GM19099 (cell line): ENCODE data around the gene ROR1.

ENCODE experiments used
- POLR2A ChIP-seq: IDR thresholded peaks from 3 replicates; pipeline ENCODE4 v1.6.1; 2011; ENCODE audit warnings: low read depth; ENCODE audit not compliant: insufficient read length; ENCODE audit errors: extremely low read depth

ROR1 gene

DNA sequence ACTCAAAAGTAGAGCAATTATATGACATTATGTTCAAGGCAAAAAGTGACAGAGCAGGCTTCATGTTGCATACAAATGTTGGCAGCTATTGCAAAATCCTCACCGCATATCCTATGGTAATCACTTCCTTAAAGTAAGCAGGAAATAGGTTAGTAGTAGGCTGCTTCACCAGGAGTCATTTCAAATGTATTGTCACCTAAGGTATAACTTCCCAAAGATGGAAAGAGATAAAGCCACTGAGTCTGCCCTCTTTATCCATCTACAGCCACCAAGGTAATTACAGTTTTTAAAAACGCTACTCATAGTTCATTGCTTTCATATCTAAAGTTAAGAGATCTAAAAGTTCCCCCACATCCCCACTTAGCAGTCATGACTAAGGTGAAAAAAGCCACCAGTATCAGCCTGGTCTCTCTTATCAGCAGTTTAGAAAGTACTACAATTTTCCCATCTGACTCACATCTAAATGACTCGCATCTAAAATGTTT lies 398.0 kb downstream of the ROR1 start:
- TF ChIP-seq POLR2A: no peak

DNA sequence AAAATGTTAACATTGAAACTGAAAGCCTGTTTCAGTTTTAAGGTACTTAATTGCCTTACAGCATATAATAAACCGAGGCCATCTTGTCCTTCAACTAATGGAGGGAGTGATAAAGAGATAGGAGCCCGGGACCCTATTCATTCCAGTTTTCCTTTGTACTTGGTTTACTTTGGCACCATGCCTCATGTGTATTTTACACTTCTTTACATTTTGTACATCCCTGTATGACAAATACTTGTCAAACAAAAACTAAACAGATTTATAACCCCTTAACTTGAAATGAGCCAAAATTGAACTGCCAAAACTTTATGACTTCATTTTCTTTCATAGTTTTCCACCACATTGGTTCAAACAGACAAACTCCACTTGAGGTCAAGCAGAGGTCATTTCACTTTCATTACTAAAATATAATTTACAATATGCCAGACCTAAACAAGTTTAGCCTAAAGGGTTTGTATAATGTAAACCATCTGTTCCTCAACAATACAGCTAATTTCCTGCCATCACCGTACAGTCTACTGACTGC lies 398.7 kb downstream of the ROR1 start:
- no peak for TF ChIP-seq POLR2A

DNA sequence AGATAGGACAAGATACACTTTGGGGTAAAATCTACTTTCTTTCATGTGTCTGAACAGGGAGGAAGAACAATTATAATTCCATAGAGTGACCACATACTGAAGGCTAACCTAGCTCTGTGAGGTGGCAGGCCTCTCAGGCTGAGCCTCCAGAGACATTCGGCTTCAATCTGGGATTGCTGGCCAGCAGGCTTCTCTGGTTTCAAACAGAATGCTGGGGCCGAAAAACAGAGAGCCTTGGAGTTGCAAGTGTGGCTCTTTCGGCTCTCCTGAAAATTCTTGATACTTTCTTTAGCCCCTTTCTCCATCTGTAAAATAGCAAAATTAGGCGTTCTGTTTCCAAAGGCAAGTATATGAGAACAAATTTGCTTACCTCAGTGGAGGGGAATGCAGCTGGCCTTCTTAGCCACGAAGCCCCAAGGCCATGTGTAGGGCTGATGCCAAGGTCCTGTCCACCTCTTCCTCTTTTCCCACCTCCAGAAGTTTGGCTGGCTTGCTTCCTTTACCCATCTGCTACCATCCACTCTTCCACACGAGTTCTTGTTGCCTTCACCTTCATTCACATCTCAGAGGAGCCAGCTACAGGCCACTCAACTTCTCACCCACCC lies 399.6 kb downstream of the ROR1 start:
- no peak for TF ChIP-seq POLR2A

DNA sequence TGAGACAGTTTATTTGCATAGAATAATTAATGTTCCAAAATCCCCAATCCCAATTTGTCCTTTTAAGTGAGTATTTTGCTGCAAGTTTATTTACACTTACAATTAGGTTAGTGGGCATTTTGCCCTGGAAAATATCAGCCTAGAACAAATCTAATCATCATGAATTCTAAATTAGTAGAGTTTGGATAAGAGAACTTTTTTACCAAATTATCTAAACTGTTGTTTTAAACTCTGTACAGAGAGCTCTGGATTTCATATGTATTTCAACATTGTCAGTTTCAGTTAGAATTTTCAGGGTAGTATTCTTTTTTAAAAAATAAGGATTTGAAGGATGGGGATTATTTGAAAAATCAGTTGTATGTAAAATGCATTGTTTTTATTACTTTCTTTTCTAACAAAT lies 401.8 kb downstream of the ROR1 start:
- no peak for TF ChIP-seq POLR2A

DNA sequence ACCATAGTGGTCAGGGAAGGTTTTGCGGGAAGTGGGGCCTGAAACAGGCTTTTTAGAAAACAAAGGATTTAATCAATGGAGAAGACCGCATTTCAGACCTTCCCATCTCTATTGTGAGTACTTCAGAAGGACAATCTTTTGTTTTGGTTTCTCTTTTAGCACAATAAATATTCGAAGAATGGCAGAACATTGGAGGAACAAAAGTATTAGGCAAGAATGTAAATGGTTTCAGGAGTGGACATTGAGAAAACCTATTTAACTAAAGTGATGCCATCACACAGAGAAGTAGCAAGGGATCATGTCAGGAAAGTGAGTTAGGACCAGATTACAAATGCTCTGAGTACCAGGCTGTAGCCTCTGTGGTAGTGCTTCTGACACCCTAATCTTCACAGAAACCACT lies 402.8 kb downstream of the ROR1 start:
- TF ChIP-seq POLR2A: no peak

DNA sequence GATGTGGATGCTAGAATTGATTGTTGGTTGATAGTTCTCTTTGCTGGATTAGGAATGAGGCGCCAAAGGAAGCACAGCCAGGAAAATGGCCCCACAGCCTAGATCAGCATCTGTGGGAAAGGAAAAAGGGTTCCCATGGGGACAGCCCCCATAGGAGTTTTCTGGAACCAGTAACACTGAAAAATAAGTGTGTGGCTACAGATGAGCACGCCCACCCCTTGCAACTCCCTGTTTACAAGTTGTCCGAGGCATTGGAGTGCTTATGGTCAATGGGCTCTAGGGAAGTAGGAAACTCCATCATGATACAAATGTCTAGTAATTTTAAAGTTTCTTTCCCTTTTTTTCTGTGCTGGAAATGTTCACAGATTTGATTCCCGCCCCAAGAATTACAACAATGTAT lies 405.8 kb downstream of the ROR1 start:
- no peak for TF ChIP-seq POLR2A

DNA sequence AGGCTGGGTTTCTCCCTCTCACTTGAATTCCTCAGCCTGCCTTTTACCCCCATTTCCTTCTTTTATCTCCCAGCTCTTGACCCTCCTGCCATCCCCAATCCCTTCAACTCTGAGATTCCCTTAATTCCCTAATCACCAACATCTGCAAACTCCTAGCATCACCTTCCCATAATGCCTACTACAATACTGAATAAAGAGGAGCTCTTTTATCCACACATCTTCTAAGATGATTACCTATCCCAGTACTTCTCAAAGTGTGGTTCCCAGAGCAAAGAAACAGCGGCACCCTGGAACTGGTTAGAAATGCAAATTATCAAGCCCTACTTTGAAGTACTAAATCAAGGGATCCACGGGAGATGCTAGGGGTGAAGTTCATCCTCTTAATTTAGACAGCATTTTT lies 408.4 kb downstream of the ROR1 start:
- no peak for TF ChIP-seq POLR2A

DNA sequence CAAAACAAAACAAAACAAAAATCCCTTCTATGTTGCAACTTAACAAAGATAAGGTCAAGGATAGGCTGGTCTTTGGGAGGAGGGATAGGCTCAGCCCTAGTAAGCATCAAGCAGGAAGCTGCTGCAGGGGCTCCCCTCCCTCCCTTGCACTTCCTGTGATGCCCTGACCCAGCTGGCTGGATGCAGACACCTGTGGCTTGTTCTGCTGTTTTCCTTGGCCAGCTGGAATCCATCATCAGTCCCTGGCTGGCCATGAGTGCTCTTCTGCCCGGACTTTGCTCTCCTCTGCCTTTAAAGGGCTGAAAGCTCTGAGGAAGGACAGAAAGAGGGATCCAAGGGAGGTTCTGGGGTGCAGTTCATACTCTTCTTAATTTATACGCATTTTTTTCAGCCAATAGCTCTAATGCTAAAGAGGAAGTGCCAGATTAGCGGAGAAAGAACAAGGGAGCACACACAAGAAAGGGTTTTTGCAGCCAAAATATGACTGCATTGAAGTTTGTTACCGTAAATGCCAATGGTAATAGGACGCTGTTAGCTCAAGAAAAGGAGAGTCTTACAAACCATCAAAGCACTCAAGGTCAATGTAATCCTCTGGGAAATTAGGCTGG lies 409.7 kb downstream of the ROR1 start:
- no peak for TF ChIP-seq POLR2A

DNA sequence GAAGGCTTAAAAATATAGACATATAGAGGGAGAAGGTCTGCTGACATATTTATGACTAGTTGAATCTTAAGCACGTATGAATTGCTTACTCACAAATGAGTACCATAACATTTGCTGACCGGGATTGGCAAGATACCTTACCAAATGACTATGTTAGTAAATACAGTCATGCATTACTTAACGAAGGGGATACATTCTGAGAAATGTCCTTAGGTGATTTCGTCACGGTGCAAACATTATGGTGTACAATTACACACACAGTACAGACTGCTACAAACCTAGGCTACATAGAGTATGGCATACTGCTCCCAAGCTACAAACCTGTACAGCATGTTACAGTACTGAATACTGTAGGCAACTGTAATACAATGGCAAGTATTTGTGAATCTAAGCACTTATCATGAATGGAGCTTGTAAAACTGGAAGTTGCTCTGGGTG lies 410.2 kb downstream of the ROR1 start:
- no peak for TF ChIP-seq POLR2A

DNA sequence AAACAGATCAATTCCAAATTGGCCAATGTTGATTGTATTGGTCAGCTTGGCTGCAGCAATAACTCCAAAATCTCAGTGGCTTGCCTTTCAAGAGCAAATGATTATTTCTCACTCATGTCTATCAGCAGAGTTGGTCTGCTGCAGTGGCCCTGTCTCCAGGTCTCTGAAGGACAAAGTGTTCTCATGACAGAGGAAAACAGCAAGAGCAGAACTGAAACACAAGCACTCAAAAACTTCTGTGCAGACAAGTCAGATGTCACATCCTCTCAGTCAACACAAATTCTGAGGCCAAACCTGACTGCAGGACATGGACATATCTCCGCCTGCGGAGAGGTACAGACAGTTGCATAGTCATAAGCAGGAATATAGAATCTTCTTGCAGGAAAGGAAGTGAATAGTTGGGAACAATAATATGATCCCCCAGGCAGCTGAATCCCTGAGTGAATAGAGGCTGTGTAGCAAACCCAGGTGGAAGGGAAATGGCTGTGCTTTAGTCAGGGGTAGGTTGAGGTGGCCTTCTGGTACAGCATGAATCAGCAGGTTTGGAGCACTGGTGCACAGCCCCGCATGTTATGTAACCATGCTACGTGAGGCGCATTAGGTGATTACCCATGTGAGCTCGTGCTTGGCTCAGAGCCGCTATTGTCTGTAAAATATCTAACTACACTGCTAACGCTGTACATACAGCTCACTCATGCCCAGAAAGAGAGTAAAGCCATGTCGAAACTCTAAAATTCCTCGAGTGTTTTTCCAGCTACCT lies 412.5 kb downstream of the ROR1 start:
- TF ChIP-seq POLR2A: no peak

DNA sequence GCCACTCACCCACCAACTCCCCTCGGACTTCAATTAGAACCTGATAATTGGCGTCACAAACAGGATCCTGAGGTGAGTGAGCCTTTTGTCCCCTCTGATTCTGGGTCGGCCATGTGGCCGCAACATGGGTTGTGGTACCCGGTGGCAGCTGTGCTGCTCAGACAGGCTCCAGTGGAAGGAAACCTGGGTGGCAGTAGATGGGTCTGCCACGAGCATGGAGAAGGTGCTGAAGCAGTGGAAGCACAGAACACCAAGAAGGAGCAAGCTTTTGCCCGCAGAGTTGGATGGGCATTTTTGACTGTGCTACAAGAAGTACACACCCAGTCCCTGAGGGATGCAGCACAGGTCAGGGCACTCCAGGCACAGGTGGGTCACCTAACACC lies 413.1 kb downstream of the ROR1 start:
- TF ChIP-seq POLR2A: no peak

DNA sequence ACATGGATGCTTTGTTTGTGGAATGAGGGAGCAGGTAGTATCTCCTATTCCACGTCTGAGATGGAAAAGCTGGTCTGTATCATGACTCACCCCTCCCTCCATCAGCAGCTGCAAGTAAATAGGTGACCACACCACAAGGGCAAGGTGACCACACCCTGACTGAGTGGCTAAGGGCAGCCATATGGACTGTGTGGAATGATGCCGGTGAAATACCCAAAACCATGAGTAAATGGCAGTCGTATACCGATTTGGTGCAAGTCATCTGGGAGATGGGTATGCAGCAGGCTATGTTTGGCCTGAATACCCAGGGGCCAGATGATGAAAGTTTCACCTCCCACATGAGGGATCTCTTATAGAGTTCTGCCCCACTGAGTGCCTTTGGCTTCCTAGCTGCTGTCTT lies 413.8 kb downstream of the ROR1 start:
- no peak for TF ChIP-seq POLR2A

DNA sequence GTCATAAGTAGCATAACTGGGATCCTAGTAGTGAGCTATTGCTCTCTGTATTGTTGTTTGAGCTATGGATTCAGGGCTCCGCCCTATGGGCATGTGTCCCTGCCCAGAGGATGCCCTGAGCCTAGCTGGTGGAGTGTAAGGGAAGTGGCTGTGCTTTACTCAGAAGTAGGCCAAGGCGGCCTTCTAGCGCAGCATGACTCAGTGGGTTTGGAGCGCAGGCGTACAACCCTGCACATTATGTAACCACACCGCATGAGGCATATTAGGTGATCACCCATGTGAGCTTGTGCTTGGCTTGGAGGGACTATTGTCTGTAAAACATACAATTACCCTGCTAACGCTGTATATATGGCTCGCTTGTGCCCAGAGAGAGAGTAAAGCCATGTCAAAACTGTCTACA lies 418.5 kb downstream of the ROR1 start:
- no peak for TF ChIP-seq POLR2A

DNA sequence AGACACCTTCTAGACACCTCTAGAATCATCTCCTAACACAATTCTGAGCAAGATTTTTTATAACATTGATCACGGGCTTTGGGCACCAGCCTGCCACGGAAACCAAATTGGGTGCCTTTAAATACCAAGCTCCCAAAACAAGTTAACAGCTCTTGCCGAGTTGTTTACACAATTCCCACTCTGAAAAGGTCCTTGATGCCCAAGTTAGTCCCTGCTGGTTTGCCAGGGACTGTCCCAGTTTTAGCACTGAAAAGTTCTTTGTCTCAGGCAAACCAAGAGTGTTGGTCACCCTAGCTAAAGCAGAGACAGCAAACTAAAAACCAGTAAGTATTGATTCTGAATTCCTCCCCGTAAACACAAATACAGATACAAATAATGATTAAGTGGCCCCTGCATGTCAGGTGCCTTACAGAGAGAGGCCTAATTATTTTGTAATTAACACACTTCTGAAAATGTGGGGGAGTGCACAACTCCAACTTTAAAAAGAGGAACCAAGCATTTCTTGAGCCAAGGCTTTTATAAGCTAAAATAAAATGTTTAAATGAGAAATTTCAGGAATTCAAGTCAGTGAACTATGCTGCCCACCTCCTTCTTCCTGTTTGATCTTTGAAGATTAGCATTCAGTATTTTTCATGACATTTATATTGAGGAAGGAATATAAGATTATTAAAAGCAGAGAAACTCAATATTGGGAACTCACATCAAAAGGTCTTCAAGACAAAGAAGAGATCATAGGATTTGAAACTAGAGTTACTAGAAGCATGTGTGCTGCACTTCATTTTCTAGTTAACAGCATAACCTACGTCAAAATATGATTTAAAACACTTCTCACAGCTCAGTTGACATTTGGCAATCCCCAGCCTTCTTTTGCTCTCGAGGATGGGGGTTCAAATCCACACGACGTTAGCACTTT lies 420.6 kb downstream of the ROR1 start:
- no peak for TF ChIP-seq POLR2A

DNA sequence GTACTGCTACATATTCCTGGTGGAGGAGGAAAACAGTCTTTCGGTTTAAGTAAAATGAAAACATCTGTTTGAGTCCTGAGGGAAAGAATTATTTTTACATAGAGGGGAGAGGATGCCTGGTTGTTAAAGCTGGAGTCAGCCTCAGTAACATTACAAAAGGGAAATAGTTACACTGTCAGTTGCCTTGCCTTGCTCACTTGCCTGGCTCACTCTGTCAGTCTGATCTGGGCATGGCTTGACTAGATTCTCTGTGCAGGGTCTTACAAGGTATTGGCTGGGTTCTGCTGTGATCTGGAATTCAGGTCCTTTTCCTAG lies 421.2 kb downstream of the ROR1 start:
- TF ChIP-seq POLR2A: no peak

DNA sequence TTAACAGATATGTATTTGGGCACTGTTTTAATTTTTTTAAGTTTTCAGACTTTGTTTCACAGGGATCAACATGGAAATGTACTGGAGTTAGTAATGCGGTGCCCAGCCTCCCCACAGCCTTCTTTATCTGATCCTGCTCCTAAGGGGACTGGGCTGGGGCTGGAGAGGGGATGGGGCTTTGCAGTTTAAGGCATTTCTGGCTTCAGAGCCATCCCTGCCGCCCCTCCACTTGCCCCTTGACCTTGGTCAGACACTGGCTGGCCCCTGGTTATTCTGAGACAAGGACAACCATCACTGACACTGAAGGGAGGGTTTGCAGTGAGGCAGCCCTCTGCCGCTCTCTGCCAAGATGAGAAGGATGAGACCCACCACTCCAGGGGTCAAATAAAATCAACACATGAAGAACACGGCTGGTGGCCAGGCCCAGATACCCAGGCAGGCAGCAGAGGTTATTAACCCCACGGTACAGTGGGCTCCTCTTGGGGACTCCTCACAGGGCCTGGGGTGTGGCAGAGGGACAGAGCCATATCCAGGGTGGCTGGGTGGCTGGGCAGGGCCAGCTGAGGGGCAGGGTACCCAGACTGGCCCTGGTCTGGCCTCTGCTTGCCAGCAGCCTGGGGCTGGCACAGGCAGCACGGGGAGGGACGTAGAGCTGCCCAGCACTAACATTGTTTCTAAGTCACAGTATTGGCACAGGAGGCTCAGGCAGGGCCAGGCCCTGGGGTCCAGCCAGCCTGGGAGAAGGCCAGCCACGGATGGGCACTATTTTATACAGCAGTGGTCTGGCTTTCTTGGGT lies 422.5 kb downstream of the ROR1 start:
- TF ChIP-seq POLR2A: no peak
